Stimulated activated CD4-positive, alpha-beta T cell treated with anti-CD3 and anti-CD28 coated beads, TNF-alpha, amount 100 ng/mL, for 1 hour (primary cell): ENCODE measurements around the gene ARFGAP3.

Source experiments
- DNase-seq, 3 donors: peaks; one replicate each; pipeline ENCODE4 v3.0.0-alpha.2; 2020; ENCODE audit warnings: low read depth in 3 of 3, low spot score in 1 of 3

Gene ARFGAP3

DNA sequence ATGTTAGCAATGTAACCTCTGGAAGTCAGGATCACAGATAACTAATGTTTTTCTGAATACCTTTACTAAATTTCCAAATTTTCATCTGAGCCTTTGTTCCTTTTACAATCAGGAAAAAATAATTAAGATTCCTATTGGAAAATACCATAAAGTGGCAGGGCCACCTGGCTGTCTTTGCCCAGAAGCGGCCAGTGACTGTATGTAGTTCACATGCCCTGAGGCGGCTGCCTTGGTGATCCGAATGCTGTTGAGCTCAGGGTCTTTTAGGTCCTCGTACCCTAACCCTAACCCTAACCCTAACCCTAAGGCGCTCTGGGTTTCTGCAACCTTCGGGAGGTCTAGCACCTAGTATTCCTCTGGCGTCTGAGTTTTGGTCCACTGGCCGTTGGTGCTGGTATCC is 8.5 kb upstream of the ARFGAP3 start:
- DNase-seq = no peak

DNA sequence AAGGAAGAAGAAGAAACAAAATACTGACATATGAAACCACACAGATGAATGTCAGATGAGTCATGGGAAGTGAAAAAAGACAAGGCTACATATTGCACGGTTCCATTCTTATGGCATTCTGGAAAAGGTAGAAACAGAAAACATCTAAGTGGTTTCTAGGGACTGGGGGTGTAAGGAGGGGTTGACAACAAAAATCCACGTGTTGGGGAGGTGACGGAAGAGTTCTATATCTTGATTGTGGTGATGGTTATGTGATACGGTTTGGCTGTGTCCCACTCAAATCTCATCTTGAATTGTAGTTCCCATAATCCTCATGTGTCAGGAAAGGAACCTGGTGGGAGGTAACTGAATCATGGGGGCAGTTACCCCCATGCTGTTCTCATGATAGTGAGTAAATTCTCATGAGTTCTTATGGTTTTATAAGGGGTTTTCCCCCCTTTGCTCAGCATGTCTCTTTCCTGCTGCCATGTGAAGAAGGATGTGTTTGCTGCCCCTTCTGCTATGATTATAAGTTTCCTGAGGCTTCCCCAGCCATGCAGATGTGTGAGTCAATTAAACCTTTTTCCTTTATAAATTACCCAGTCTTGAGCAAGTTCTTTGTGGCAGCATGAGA is 6.4 kb upstream of the ARFGAP3 start:
- DNase-seq = no peak

GRCh38 chr22:42862045-42862734 is 5.1 kb upstream of the ARFGAP3 start:
- DNase-seq = no peak

DNA sequence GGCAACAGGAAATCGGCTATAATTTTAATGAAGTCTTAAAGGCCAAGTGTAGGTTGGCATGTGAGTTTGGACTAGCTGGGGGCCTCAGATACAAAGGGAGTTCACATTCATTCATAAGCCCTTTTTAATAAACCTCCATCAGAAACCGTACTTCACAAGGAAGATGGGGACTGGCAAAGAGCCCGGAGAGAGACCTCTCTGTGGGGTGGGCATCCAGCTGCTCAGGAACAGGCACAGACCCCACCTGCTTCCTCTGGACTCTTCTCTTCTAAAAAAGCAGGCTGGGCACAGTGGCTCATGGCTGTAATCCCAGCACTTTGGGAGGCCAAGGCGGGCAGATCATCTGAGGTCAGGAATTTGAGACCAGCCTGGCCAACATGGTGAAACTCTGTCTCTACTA is 3.9 kb upstream of the ARFGAP3 start:
- no peak for DNase-seq

GRCh38 chr22:42857845-42858481 is 890 bp upstream of the ARFGAP3 start:
- DNase-seq = no peak

GRCh38 chr22:42856179-42856864 is 751 bp downstream of the ARFGAP3 start:
- DNase-seq = peak in 2 of 3 donors; percentile 17 to 35

- no peak for DNase-seq
Observed at GRCh38 chr22:42855721-42856120, 1.4 kb downstream of the ARFGAP3 start.

DNA sequence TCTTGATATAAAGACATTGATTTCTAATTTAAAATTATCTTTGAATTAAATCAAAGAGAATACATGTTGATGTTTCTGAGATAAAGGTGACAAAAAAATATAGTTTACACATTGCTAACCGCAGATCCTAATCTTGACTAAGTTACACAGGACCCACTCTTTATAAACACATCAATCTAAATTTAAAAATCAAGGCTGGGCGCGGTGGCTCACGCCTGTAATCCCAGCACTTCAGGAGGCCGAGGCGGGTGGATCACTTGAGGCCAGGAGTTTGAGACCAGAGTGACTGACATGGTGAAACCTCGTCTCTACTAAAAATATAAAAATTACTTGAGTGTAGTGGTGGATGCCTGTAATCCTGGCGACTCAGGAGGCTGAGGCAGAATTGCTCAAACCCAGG is 1.9 kb downstream of the ARFGAP3 start:
- DNase-seq = no peak

GRCh38 chr22:42848941-42849550 is 8.0 kb downstream of the ARFGAP3 start:
- no peak for DNase-seq

DNA sequence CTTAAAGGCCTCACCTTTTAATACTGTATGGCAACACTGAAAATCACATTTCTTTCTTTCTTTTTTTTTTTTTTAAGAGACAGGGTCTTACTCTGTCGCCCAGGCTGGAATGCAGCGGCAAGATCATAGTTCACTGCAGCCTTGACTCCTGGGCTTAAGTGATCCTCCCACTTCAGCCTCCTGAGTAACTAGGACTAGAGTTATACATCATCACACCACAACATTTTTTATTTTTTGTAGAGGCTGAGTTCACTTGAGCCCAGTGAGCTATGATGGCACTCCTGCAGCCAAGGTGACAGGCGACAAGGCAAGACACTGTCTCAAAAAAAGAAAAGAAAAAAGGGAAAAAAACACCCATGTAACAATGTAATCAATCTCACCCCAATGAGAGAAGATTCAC is 10.0 kb downstream of the ARFGAP3 start:
- DNase-seq = no peak

- no peak for DNase-seq
Observed at GRCh38 chr22:42844756-42845155, 12.3 kb downstream of the ARFGAP3 start.

DNA sequence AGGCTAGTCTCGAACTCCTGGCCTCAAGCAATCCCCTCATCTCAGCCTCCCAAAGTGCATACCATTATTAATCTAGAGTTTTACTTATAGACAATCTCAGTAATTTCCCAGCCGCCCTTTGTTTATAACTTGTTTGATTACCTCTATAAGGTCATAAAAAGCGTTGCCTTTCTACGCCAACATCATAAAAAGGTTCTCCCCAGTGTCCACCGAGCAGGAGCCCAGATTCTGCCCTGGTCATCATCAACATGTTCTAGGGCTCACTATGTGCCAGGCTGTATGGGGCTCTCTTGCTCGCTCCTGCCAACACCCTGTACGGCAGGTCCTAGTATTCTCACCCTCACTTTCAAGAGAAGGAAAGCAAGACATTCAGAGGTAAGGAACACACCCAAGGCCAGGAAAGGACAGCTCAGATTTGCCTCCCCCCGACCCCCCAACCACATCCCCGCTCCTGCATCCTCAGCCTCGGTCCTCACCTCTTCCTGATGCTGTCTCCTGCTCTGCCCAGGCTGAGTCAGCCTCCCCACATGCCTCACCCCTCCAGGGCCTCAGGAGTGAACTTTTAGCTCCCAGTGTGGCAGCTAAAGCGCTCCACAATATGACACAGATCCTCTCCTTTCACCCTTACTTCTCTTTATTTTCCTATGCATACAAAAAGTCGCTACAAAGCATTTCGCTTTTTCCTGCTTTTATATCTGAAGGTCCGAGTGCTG is 14.3 kb downstream of the ARFGAP3 start:
- DNase-seq = no peak

DNA sequence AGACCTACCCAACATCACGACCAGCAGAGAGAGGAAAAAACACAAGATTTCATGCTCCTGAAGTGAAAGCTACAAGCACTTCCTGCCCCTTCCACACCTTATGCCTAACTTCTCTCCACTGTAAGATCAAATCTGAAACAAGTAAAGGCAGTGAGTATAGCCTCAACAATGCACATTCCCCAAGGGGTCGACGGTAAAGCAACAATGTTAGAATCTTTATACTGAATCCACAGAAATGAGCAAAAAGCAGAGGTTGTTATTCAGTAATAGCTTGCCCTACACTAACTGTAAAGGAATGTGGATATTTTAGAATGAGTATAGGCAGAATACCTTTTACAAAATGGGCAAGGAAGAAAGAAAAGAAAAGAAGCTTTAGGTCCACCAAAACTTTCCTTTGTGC is 15.6 kb downstream of the ARFGAP3 start:
- no peak for DNase-seq

DNA sequence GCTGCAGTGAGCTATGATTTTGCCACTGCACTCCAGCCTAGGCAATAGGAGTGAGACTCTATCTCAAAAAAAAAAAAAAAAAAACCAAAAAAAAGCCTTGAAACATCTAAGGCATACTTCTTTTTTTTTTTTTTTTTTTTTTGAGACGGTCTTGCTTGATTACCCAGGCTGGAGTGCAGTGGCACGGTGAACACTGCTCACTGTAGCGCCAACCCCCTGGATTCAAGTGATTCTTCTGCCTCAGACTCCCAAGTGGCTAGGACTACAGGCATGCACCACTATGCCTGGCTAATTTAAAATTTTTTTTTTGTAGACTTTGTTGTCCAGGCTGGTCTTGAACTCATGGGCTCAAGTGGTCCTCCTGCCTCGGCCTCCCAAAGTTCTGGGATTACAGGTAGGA is 19.5 kb downstream of the ARFGAP3 start:
- DNase-seq = no peak

GRCh38 chr22:42836026-42836425 is 21.0 kb downstream of the ARFGAP3 start:
- DNase-seq = no peak

- no peak for DNase-seq
Observed at GRCh38 chr22:42834177-42834949, 22.7 kb downstream of the ARFGAP3 start.

- no peak for DNase-seq
Observed at GRCh38 chr22:42833104-42833503, 24.0 kb downstream of the ARFGAP3 start.

DNA sequence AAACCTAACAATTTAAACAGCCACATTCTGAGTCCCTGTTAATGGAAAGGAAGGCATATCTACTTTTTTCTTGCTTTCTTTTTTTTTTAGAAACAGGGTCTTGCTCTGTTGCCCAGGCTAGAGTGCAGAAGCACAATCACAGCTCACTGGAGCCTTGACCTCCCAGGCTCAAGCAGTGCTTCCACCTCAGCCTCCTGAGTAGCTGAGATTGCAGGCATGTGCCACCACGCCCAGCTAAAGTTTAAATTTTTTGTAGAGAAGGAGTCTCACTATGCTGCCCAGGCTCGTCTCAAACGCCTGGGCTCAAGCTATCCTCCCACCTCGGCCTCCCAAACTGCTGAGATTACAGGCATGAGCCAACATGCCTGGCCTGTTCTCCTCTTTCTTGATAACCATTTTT is 25.4 kb downstream of the ARFGAP3 start:
- DNase-seq = no peak

GRCh38 chr22:42830161-42830560 is 26.9 kb downstream of the ARFGAP3 start:
- DNase-seq = no peak

DNA sequence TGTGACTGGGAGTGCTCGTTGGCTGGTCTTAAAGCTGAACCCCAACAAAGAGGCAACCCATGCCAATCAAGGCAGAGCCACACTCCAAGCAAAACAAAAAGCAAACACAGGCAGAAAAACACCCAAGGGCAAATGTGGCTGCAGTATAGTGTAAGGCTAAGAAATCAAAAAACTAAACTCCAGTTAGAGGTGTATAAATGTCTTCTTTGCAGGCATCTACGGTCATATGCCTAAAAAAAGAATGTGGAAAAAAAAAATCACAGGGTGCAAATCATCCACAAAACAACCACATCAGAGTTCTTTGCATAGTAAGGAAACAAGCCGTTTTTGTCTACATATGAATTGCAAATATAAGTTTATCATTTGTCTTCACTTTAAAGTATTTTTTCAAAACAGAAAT is 27.8 kb downstream of the ARFGAP3 start:
- no peak for DNase-seq
